H1 (cell line): Measurements from ENCODE around the gene KLHDC10. TPM values are rescaled to one million over a fixed set of nuclear protein-coding genes. Genes with fewer than 3 reads are reported as not detected.
A peak's percentile ranks its signal among the peaks of the same experiment; 100 is the strongest.

Experiments
- CTCF ChIA-PET: fragments of 300-600 bp; sonication (Branson Sonifier 250); formaldehyde crosslinking; loops from one replicate; lab custom pipeline; 2021; ENCODE audit not compliant: partially characterized antibody; lab: Charles Lee
- POLR2A ChIA-PET: fragments of 300-600 bp; sonication (Branson Sonifier 250); formaldehyde crosslinking; loops from one replicate; lab custom pipeline; 2021; ENCODE audit warnings: inconsistent platforms; ENCODE audit not compliant: partially characterized antibody; lab: Charles Lee
- DNase-seq, 2 experiments: peaks; one replicate each; pipeline versions ENCODE4 v3.0.0 to v3.0.0-alpha.2; 2010 to 2022; ENCODE audit warnings: low spot score in 2 of 2, low read depth in 1 of 2, mixed read lengths in 1 of 2
- FAIRE-seq: peaks from 2 replicates; lab custom pipeline; 2011; peaks lifted over from hg19 to GRCh38; lab: Jason Lieb, UNC
- H2AFZ ChIP-seq: 2 replicates; pipeline ENCODE4 v1.8.1; 2012; ENCODE audit warnings: low read length, inconsistent platforms
- H2AK5ac ChIP-seq: 2 replicates; pipeline ENCODE4 v1.6.1; 2013; ENCODE audit warnings: low read depth, low read length
- H2BK120ac ChIP-seq: replicated peaks from 2 replicates; pipeline ENCODE3; 2013; ENCODE audit warnings: low read depth, low read length, inconsistent platforms
- H2BK12ac ChIP-seq: 2 replicates; pipeline ENCODE4 v1.6.1; 2013; ENCODE audit warnings: low read depth, low read length
- H2BK15ac ChIP-seq: 2 replicates; pipeline ENCODE4 v1.6.1; 2013; ENCODE audit warnings: low read length
- H2BK20ac ChIP-seq: 2 replicates; pipeline ENCODE4 v1.6.1; 2013; ENCODE audit warnings: low read length
- H2BK5ac ChIP-seq: 2 replicates; pipeline ENCODE4 v1.6.1; 2013; ENCODE audit warnings: low read depth, low read length
- H3K14ac ChIP-seq: 2 replicates; pipeline ENCODE4 v1.6.1; 2013; ENCODE audit warnings: inconsistent platforms; ENCODE audit not compliant: insufficient read length
- H3K18ac ChIP-seq: 2 replicates; pipeline ENCODE4 v1.6.1; 2013; ENCODE audit warnings: low read length; ENCODE audit errors: extremely low read depth
- H3K23ac ChIP-seq: 2 replicates; pipeline ENCODE4 v1.6.1; 2013; ENCODE audit warnings: inconsistent platforms; ENCODE audit not compliant: insufficient read length
- H3K23me2 ChIP-seq: 2 replicates; pipeline ENCODE4 v1.6.1; 2013; ENCODE audit warnings: low read depth, low read length
- H3K27ac ChIP-seq: 2 replicates; pipeline ENCODE4 v1.6.1; 2011; ENCODE audit warnings: low read depth, low read length, inconsistent platforms
- H3K27me3 ChIP-seq, 4 experiments: replicated peaks in 1 of 4; 1 replicate in 1 of 4; 2 replicates in 3 of 4; pipeline versions ENCODE4 v1.6.1 to v1.8.1; 2011 to 2013; ENCODE audit warnings: low read length in 3 of 4, mild to moderate bottlenecking in 3 of 4, inconsistent platforms in 2 of 4, mixed read lengths in 2 of 4, moderate library complexity in 1 of 4; ENCODE audit not compliant: control insufficient read depth in 3 of 4, insufficient read depth in 3 of 4; ENCODE audit errors: extremely low read depth in 1 of 4
- H3K36me3 ChIP-seq, 4 experiments: 2 replicates each; pipeline versions ENCODE4 v1.6.1 to v1.8.1; 2011 to 2013; ENCODE audit warnings: mild to moderate bottlenecking in 4 of 4, low read length in 3 of 4, moderate library complexity in 2 of 4, control low read depth in 1 of 4, inconsistent platforms in 1 of 4; ENCODE audit not compliant: insufficient read depth in 4 of 4, control insufficient read depth in 2 of 4
- H3K4ac ChIP-seq: replicated peaks from 2 replicates; pipeline ENCODE3; 2013; ENCODE audit warnings: low read length, low read depth, mixed read lengths, inconsistent platforms; ENCODE audit not compliant: insufficient read length
- H3K4me1 ChIP-seq, 4 experiments: replicated peaks in 1 of 4; 1 replicate in 1 of 4; 2 replicates in 3 of 4; pipeline versions ENCODE4 v1.6.1 to v1.8.1; 2011 to 2013; ENCODE audit warnings: low read length in 3 of 4, inconsistent platforms in 2 of 4, mixed read lengths in 1 of 4; ENCODE audit not compliant: insufficient read depth in 4 of 4, control insufficient read depth in 3 of 4
- H3K4me2 ChIP-seq, 2 experiments: 2 replicates each; pipeline versions ENCODE4 v1.6.1 to v1.8.1; 2011 to 2013; ENCODE audit warnings: low read depth in 2 of 2, low read length in 2 of 2, control low read depth in 1 of 2, inconsistent platforms in 1 of 2, mild to moderate bottlenecking in 1 of 2; ENCODE audit not compliant: insufficient read depth in 1 of 2
- H3K4me3 ChIP-seq, 4 experiments: fragments of 200-600, 300-600 bp in 1 of 4; sonication (generic), shearing (Covaris generic), sonication (Bioruptor Twin) in 1 of 4; 2 replicates each; pipeline versions ENCODE4 v1.5.1 to v1.8.1; 2011 to 2016; ENCODE audit warnings: low read length in 4 of 4, low read depth in 3 of 4, control low read depth in 2 of 4, inconsistent platforms in 2 of 4, mild to moderate bottlenecking in 2 of 4, mixed read lengths in 1 of 4, moderate library complexity in 1 of 4; ENCODE audit not compliant: insufficient read depth in 2 of 4; ENCODE audit errors: extremely low read depth in 1 of 4
- H3K56ac ChIP-seq: replicated peaks from 2 replicates; pipeline ENCODE3; 2013; ENCODE audit warnings: low read depth, mild to moderate bottlenecking, mixed read lengths, low read length, inconsistent platforms; ENCODE audit not compliant: insufficient read length
- H3K79me1 ChIP-seq: 2 replicates; pipeline ENCODE4 v1.6.1; 2013; ENCODE audit warnings: low read depth, low read length, control low read depth
- H3K79me2 ChIP-seq, 2 experiments: 2 replicates each; pipeline versions ENCODE4 v1.6.1 to v1.8.1; 2012 to 2013; ENCODE audit warnings: low read length in 2 of 2, mild to moderate bottlenecking in 2 of 2, inconsistent platforms in 1 of 2; ENCODE audit not compliant: insufficient read depth in 2 of 2, control insufficient read depth in 1 of 2
- H3K9ac ChIP-seq, 4 experiments: replicated peaks in 1 of 4; 1 replicate in 1 of 4; 2 replicates in 3 of 4; pipeline versions ENCODE4 v1.6.1 to v1.8.1; 2011 to 2013; ENCODE audit warnings: low read depth in 3 of 4, low read length in 3 of 4, control low read depth in 2 of 4, mild to moderate bottlenecking in 2 of 4, moderate library complexity in 2 of 4, inconsistent platforms in 1 of 4; ENCODE audit errors: extremely low read depth in 1 of 4
- H3K9me3 ChIP-seq, 2 experiments: 2 replicates each; pipeline versions ENCODE4 v1.6.1 to v1.8.1; 2012 to 2013; ENCODE audit warnings: mild to moderate bottlenecking in 2 of 2, moderate library complexity in 2 of 2, control low read depth in 1 of 2, inconsistent platforms in 1 of 2, low read depth in 1 of 2, low read length in 1 of 2, mixed read lengths in 1 of 2; ENCODE audit not compliant: insufficient read depth in 2 of 2
- H4K20me1 ChIP-seq, 2 experiments: replicated peaks in 1 of 2; 2 replicates each; pipeline versions ENCODE3 to v1.8.1; 2011 to 2013; ENCODE audit warnings: inconsistent platforms in 2 of 2, low read length in 2 of 2, mild to moderate bottlenecking in 1 of 2; ENCODE audit not compliant: insufficient read depth in 2 of 2, control insufficient read depth in 1 of 2
- H4K5ac ChIP-seq: 2 replicates; pipeline ENCODE4 v1.6.1; 2013; ENCODE audit warnings: low read length, low read depth, mixed read lengths, inconsistent platforms; ENCODE audit not compliant: insufficient read length
- H4K8ac ChIP-seq: 2 replicates; pipeline ENCODE4 v1.8.0; 2013; ENCODE audit warnings: mild to moderate bottlenecking, moderate library complexity, low read length, inconsistent platforms; ENCODE audit not compliant: insufficient read depth; ENCODE audit errors: extremely low read depth
- H4K91ac ChIP-seq: replicated peaks from 2 replicates; pipeline ENCODE3; 2013; ENCODE audit warnings: low read length, mixed read lengths, inconsistent platforms; ENCODE audit not compliant: insufficient read length
- CHD2 ChIP-seq: IDR thresholded peaks from 2 replicates; pipeline ENCODE4 v1.6.1; 2012; ENCODE audit warnings: low read length, improper control_type of control experiment
- E2F6 ChIP-seq: IDR thresholded peaks from 2 replicates; pipeline ENCODE4 v1.6.1; 2012; ENCODE audit warnings: inconsistent platforms
- HDAC6 ChIP-seq: IDR thresholded peaks from one replicate; pipeline ENCODE4 v1.7.1; 2012; ENCODE audit warnings: low read depth, mild to moderate bottlenecking, inconsistent platforms, low read length, moderate library complexity
- RNF2 ChIP-seq: fragments of 200-900, 300-1000 bp; sonication (generic); IDR thresholded peaks from 2 replicates; pipeline ENCODE4 v1.7.1; 2016; ENCODE audit warnings: borderline replicate concordance, low read depth, mild to moderate bottlenecking, antibody characterized with exemption, low read length; ENCODE audit not compliant: poor library complexity, severe bottlenecking; ENCODE audit errors: missing control alignments
- SP1 ChIP-seq: IDR thresholded peaks from 2 replicates; pipeline ENCODE4 v1.6.1; 2011; ENCODE audit warnings: low read depth, low read length
- TAF7 ChIP-seq: optimal IDR thresholded peaks from 2 replicates; pipeline ENCODE3; 2011; ENCODE audit warnings: low read depth, mild to moderate bottlenecking, inconsistent platforms, low read length, moderate library complexity, borderline replicate concordance
- WGBS, 2 experiments: shearing (Covaris generic) in 1 of 2; methylation state at CpG; one replicate each; pipeline versions ENCODE4 v1.1.6 to v1.1.7; 2013 to 2015; ENCODE audit warnings: low lambda C conversion rate in 2 of 2, mixed read lengths in 2 of 2, inconsistent platforms in 1 of 2, low coverage in 1 of 2, missing lambda C conversion rate in 1 of 2; ENCODE audit not compliant: insufficient replicate concordance in 2 of 2, insufficient coverage in 1 of 2, insufficient read length in 1 of 2; ENCODE audit errors: extremely low coverage in 1 of 2, missing lambda C conversion rate in 1 of 2; 5-methylcytosine and 5-hydroxymethylcytosine counted together
- polyA plus RNA-seq, 7 experiments: library from polyadenylated mRNA; depleted of rRNA in 3 of 7; stranded (reverse) in 5 of 7; unstranded in 2 of 7; fragments of >200 nt in 5 of 7; fragments of 200-250 nt in 2 of 7; gene quantifications; 1 replicate in 5 of 7; 2 replicates in 1 of 7; 4 replicates in 1 of 7; pipeline versions ENCODE4 v1.2.1 to v1.2.3, GENCODE V29; 2011 to 2013; ENCODE audit warnings: missing spikeins in 2 of 7, mixed read lengths in 2 of 7
- total RNA-seq: library from RNA; stranded (reverse); fragmentation: NEBNext Ultra II Directional; extraction: Animal tissue kit (Norgen Biotek cat#: 25700); gene quantifications from 2 replicates; pipeline ENCODE4 v1.2.1, GENCODE V29; 2021
- TF ChIP-seq, protein P1 (sequence below): IDR thresholded peaks from 2 replicates; pipeline ENCODE4 v1.6.1; 2012; ENCODE audit warnings: inconsistent platforms

Gene KLHDC10
- total and polyA plus RNA-seq, 2 of the 8 experiments (the other 6 are each of a cell fraction or from before 2014, with no cell fraction given) = 6.6 to 14.5 TPM

DNA sequence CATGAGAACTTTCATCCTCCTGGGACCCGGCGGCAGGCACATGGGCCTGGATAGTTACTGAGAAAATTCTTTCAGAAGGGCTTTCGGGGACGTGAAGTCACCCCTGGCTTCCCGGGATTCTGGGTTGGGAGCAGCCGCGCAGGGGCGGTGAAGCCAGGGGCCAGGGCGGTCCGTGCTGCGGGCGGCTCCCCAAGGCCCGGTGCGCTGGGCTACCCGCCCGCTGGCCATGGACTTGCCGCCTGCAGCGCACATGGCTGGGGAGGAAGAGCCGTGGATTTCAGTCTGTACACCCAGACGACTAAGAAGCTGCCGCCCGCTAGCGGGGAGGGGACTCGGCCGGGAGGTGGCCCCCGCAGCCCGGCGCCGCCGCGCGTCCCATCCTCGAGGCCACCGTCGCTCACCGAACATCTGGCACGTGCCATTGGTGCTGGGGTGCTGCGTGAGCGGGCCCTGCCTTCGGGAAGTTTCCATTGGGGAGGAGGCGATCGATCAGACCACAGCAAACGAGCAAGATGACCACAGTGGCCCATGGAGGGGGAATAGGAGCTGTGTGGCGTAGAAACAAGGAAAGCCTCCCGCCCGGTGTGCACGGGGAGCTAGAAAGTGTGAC, 70.3 kb downstream of the KLHDC10 start:
- Histone ChIP-seq H3K4ac (no peak overlapping the region), H3K27me3 (peaks cover 0 to 13% (median 8%) of the 10 kb centered on the region in 4 experiments; a peak in 5 of 7 replicates), H3K4me1 (peaks cover 0 to 15% (median 13%) of the 10 kb centered on the region in 4 experiments; a peak in 6 of 7 replicates), H3K23me2 (peaks cover 6% of the 10 kb centered on the region; the same call in 1 of the 2 replicates), H3K56ac (no peak overlapping the region), H4K8ac (peak overlapping the region; percentile 100; the same call in 1 of the 2 replicates), H3K18ac (peak overlapping the region; percentile 75; the same call in 1 of the 2 replicates), H3K4me2 (peak overlapping the region; percentile 77 to 97), H3K36me3 (no peaks in the 10 kb centered on the region), H2AK5ac (no peak overlapping the region), H2AFZ (peak overlapping the region; percentile 66), H3K27ac (peak overlapping the region; percentile 87), H3K79me1 (no peaks in the 10 kb centered on the region), H2BK12ac (peak overlapping the region; percentile 92; the same call in 1 of the 2 replicates), H4K5ac (no peak overlapping the region), H3K9ac (peak overlapping the region in 3 of 4 experiments; percentile 82 to 93 (median 90); a peak in 6 of 7 replicates), H2BK15ac (no peak overlapping the region), H3K9me3 (no peaks in the 10 kb centered on the region), H3K14ac (no peak overlapping the region), H3K79me2 (no peaks in the 10 kb centered on the region), H4K20me1 (peaks cover 0 to 2% of the 10 kb centered on the region in 2 experiments), H2BK20ac (no peak overlapping the region), H3K4me3 (peak overlapping the region; percentile 48 to 65 (median 55); a peak in 7 of 8 replicates), H2BK120ac (no peak overlapping the region), H3K23ac (no peak overlapping the region), H4K91ac (no peak overlapping the region), H2BK5ac (no peak overlapping the region)
- WGBS, 2 experiments = 73% methylated on average over 44 of the region's 47 CpGs; no CpG with 5 or more reads in 1 of the 2 experiments
- FAIRE-seq = no peak
- CTCF ChIA-PET = interaction anchor here (0.7 to 2.0 kb wide), 8 partner anchors 13 to 616 kb away, joined by 3 to 5 read pairs (median 4); no protein-coding TSS in a partner anchor
- POLR2A ChIA-PET = interaction anchor here (0.6 to 3.0 kb wide), 13 partner anchors 8 to 346 kb away, joined by 3 to 17 read pairs (median 4); partner anchors contain the start of genes KLHDC10 and TMEM209
- TF ChIP-seq HDAC6 (no peak), E2F6 (peak; percentile 96), CHD2 (0 out of 2 replicates have a peak, but pooled peaks have one; percentile 22), TAF7 (peak; percentile 55), SP1 (no peak), RNF2 (peak; percentile 74)
- TF ChIP-seq, protein P1, sequence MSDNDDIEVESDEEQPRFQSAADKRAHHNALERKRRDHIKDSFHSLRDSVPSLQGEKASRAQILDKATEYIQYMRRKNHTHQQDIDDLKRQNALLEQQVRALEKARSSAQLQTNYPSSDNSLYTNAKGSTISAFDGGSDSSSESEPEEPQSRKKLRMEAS = peak; percentile 98
- peak in 1 of 2 experiments; percentile 66 for DNase-seq
